ENCODE results near the gene IRF8. TPM values are rescaled to one million over a fixed set of nuclear protein-coding genes. Genes with fewer than 3 reads are reported as not detected.
A peak's percentile ranks its signal among the peaks of the same experiment; 100 is the strongest.

IRF8 gene
- polyA plus RNA-seq, 4 donors, result 28.0 to 52.1 (median 43.2) TPM

DNA sequence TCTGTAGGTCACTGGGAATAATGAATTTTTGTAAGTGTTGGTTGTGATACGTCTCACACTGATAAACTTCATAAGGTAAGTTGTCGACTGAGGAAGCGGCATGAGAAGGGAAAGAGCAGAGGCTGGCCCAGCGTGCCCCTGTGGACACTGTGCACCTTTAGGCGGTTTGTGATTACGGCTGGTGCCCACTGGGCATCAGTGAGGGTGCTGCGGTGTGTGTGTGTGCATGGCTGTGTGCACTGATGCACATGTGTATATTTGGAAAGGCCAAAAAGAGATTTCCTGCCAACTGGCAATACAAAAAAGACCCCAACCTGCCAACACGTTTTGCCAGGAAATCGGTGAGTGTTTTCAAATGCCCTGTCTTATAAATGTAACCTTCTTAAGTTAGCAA, 11.9 kb downstream of the IRF8 start:
- FAIRE-seq, result no peak
- WGBS, 3 donors, result 83 to 95% (median 83%) methylated on average over 9 of the region's 9 CpGs

GRCh38 chr16:85911251-85911930, 12.4 kb downstream of the IRF8 start:
- Histone ChIP-seq H3K9me3 (ENCODE audit: control insufficient read depth in 2 of 2, insufficient read depth in 1 of 2, low read depth in 1 of 2, low read length in 1 of 2) (peaks cover 0 to under 1% of the 10 kb centered on the region in 2 donors), H3K27me3 (ENCODE audit: control insufficient read depth in 3 of 3, insufficient read depth in 3 of 3, low read length in 3 of 3) (no peaks in the 10 kb centered on the region), H3K36me3 (ENCODE audit: control insufficient read depth in 3 of 3, insufficient read depth in 2 of 3, low read depth in 1 of 3, low read length in 3 of 3) (peaks cover 0 to 81% (median 15%) of the 10 kb centered on the region in 3 donors), H3K4me1 (ENCODE audit: control insufficient read depth in 3 of 3, insufficient read depth in 2 of 3, low read depth in 1 of 3, low read length in 2 of 3) (peaks cover 0 to 34% (median 3%) of the 10 kb centered on the region in 3 donors), H3K4me3 (ENCODE audit: low read depth in 1 of 3, low read length in 3 of 3) (no peak overlapping the region), H3K27ac (ENCODE audit: low read depth in 1 of 3, low read length in 2 of 3) (peak overlapping the region in 1 of 3 donors; percentile 15)
- no peak for DNase-seq
- WGBS, 3 donors, result 85 to 94% (median 85%) methylated on average over 15 of the region's 15 CpGs
- FAIRE-seq, result no peak

More for the DNA sequence above, 11.9 kb downstream of the IRF8 start:
- Histone ChIP-seq H3K4me1 (ENCODE audit: control insufficient read depth in 3 of 3, insufficient read depth in 2 of 3, low read depth in 1 of 3, low read length in 2 of 3) (peaks cover 0 to 29% (median 0%) of the 10 kb centered on the region in 3 donors), H3K27me3 (ENCODE audit: control insufficient read depth in 3 of 3, insufficient read depth in 3 of 3, low read length in 3 of 3) (no peaks in the 10 kb centered on the region), H3K4me3 (ENCODE audit: low read depth in 1 of 3, low read length in 3 of 3) (no peak overlapping the region), H3K36me3 (ENCODE audit: control insufficient read depth in 3 of 3, insufficient read depth in 2 of 3, low read depth in 1 of 3, low read length in 3 of 3) (peaks cover 0 to 81% (median 15%) of the 10 kb centered on the region in 3 donors), H3K9me3 (ENCODE audit: control insufficient read depth in 2 of 2, insufficient read depth in 1 of 2, low read depth in 1 of 2, low read length in 1 of 2) (peaks cover 0 to 4% of the 10 kb centered on the region in 2 donors), H3K27ac (ENCODE audit: low read depth in 1 of 3, low read length in 2 of 3) (no peak overlapping the region)
- no peak for DNase-seq

DNA sequence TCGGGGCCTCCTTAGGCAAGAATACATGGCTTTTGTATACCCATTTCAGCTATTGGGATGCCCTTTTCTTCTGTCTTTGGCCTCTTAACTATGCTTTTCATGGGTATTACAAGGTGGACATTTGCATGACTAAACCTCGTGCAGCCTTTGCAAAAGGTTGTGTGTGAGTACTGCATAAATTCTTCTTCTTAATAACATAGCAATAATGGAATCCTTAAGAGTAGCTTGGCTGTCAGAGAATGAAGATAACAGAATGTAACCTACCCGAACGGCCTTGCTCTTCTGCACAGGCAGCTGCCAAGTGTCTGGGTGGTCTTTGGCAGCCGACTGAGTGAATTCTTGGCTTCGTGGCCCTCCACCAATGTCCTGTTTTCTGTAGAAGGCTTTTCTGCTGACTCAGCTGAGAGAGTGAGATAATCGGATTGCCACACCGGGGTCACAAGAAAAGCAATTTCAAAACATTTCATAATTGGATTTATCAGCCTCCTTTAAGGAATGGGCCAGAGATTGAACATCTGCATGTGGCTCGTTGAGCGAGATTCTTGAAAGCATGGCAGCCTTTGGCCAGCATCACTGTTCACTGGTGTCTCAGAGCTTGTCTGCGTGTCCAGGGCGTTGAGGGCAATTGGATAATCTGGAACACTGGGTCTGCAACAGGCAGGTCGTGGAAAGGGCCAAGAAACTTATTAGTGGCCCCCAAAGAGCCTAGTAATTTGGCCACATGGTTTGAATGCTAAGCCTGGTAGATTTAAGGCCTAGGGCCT, 13.4 kb downstream of the IRF8 start:
- 61 to 88% (median 75%) methylated on average over 13 of the region's 13 CpGs for WGBS, 3 donors
- peaks cover 0 to 40% (median 7%) of the 10 kb centered on the region in 3 donors for H3K4me1 ChIP-seq (ENCODE audit: control insufficient read depth in 3 of 3, insufficient read depth in 2 of 3, low read depth in 1 of 3, low read length in 2 of 3)
- H3K36me3 ChIP-seq (ENCODE audit: control insufficient read depth in 3 of 3, insufficient read depth in 2 of 3, low read depth in 1 of 3, low read length in 3 of 3), result peaks cover 0 to 82% (median 15%) of the 10 kb centered on the region in 3 donors
- no peaks in the 10 kb centered on the region for H3K9me3 ChIP-seq (ENCODE audit: control insufficient read depth in 2 of 2, insufficient read depth in 1 of 2, low read depth in 1 of 2, low read length in 1 of 2)
- H3K27ac ChIP-seq (ENCODE audit: low read depth in 1 of 3, low read length in 2 of 3), result peak overlapping the region in 2 of 3 donors; percentile 12 to 25
- FAIRE-seq (no peak), DNase-seq (peak in 1 of 2 donors; percentile 72)
- no peaks in the 10 kb centered on the region for H3K27me3 ChIP-seq (ENCODE audit: control insufficient read depth in 3 of 3, insufficient read depth in 3 of 3, low read length in 3 of 3)
- no peak overlapping the region for H3K4me3 ChIP-seq (ENCODE audit: low read depth in 1 of 3, low read length in 3 of 3)

DNA sequence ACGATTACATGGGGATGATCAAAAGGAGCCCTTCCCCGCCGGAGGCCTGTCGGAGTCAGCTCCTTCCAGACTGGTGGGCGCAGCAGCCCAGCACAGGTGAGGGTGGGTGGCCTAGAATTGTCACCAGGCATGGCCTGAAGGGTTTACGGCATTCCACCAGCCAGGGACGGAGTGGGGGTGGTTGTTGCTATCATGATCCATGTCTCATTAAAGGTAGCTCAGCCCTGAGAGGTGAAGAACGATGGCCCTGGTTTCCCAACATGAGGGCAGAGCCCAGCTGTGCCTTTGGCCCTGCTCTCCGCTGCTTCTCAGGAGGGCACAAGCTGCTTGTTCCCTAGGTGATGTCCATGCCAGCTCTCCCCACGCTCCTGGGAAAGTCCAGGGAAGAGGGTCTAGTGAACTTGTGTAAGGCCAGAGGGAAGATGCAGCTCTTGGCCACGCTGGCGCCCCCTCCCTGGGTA, 14.2 kb downstream of the IRF8 start:
- peaks cover 0 to 80% (median 15%) of the 10 kb centered on the region in 3 donors for H3K36me3 ChIP-seq (ENCODE audit: control insufficient read depth in 3 of 3, insufficient read depth in 2 of 3, low read depth in 1 of 3, low read length in 3 of 3)
- WGBS, 3 donors, result 91 to 93% (median 93%) methylated on average over 12 of the region's 12 CpGs
- DNase-seq (no peak), FAIRE-seq (no peak)
- H3K4me1 ChIP-seq (ENCODE audit: control insufficient read depth in 3 of 3, insufficient read depth in 2 of 3, low read depth in 1 of 3, low read length in 2 of 3), result peaks cover 0 to 40% (median 7%) of the 10 kb centered on the region in 3 donors
- peak overlapping the region in 2 of 3 donors; percentile 12 to 25 for H3K27ac ChIP-seq (ENCODE audit: low read depth in 1 of 3, low read length in 2 of 3)
- no peak overlapping the region for H3K4me3 ChIP-seq (ENCODE audit: low read depth in 1 of 3, low read length in 3 of 3)
- no peaks in the 10 kb centered on the region for H3K27me3 ChIP-seq (ENCODE audit: control insufficient read depth in 3 of 3, insufficient read depth in 3 of 3, low read length in 3 of 3)
- H3K9me3 ChIP-seq (ENCODE audit: control insufficient read depth in 2 of 2, insufficient read depth in 1 of 2, low read depth in 1 of 2, low read length in 1 of 2), result no peaks in the 10 kb centered on the region

DNA sequence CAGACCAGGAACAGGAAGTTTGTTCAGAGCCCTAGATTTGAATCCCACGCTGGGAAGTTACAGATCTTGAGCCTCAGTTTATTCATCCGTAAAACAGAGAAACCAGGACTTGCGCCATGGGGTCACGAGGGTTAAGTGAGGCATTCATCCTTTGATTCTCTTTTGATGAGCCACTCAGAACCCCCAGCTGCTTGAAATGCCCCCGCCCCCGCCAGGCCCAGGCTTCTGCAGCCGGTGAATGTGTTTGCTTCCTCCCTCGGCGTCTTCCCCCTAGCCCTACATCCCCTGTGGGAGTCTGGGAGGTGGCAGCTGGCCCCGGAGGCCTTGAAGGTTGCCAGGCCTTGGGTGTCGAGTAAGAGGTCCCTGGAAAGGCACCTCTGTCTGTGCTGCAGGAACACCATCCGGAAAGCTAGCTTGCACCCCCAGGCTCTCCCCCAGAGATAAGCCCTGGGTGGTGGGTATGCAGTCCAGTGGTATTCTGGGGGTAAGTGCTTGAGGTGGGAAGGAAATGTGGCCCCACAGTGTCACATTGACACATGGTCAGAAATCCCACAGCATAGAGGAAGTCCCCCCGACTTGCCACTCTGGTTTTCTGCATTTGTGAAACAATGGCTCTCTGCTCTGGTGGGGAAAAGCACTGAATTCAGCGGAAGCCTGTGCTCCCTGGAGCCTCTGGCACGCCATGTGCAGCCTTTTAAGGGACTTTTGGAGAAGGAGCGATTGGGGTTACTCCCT, 14.9 kb downstream of the IRF8 start:
- Histone ChIP-seq H3K27ac (ENCODE audit: low read depth in 1 of 3, low read length in 2 of 3) (no peak overlapping the region), H3K4me1 (ENCODE audit: control insufficient read depth in 3 of 3, insufficient read depth in 2 of 3, low read depth in 1 of 3, low read length in 2 of 3) (peaks cover 0 to 40% (median 7%) of the 10 kb centered on the region in 3 donors), H3K27me3 (ENCODE audit: control insufficient read depth in 3 of 3, insufficient read depth in 3 of 3, low read length in 3 of 3) (no peaks in the 10 kb centered on the region), H3K36me3 (ENCODE audit: control insufficient read depth in 3 of 3, insufficient read depth in 2 of 3, low read depth in 1 of 3, low read length in 3 of 3) (peaks cover 3 to 82% (median 18%) of the 10 kb centered on the region in 3 donors), H3K4me3 (ENCODE audit: low read depth in 1 of 3, low read length in 3 of 3) (no peak overlapping the region), H3K9me3 (ENCODE audit: control insufficient read depth in 2 of 2, insufficient read depth in 1 of 2, low read depth in 1 of 2, low read length in 1 of 2) (no peaks in the 10 kb centered on the region)
- WGBS, 3 donors, result 77 to 90% (median 87%) methylated on average over 15 to 16 of the region's 16 CpGs
- FAIRE-seq (no peak), DNase-seq (no peak)

GRCh38 chr16:85914423-85914794, 15.4 kb downstream of the IRF8 start:
- peaks cover 0 to 40% (median 7%) of the 10 kb centered on the region in 3 donors for H3K4me1 ChIP-seq (ENCODE audit: control insufficient read depth in 3 of 3, insufficient read depth in 2 of 3, low read depth in 1 of 3, low read length in 2 of 3)
- H3K27ac ChIP-seq (ENCODE audit: low read depth in 1 of 3, low read length in 2 of 3), result peak overlapping the region in 1 of 3 donors; percentile 1
- no peak for DNase-seq
- H3K9me3 ChIP-seq (ENCODE audit: control insufficient read depth in 2 of 2, insufficient read depth in 1 of 2, low read depth in 1 of 2, low read length in 1 of 2), result no peaks in the 10 kb centered on the region
- FAIRE-seq, result no peak
- WGBS, 3 donors, result 95 to 97% (median 95%) methylated on average over 17 of the region's 17 CpGs
- H3K4me3 ChIP-seq (ENCODE audit: low read depth in 1 of 3, low read length in 3 of 3), result no peak overlapping the region
- no peaks in the 10 kb centered on the region for H3K27me3 ChIP-seq (ENCODE audit: control insufficient read depth in 3 of 3, insufficient read depth in 3 of 3, low read length in 3 of 3)
- peaks cover 3 to 82% (median 20%) of the 10 kb centered on the region in 3 donors for H3K36me3 ChIP-seq (ENCODE audit: control insufficient read depth in 3 of 3, insufficient read depth in 2 of 3, low read depth in 1 of 3, low read length in 3 of 3)

DNA sequence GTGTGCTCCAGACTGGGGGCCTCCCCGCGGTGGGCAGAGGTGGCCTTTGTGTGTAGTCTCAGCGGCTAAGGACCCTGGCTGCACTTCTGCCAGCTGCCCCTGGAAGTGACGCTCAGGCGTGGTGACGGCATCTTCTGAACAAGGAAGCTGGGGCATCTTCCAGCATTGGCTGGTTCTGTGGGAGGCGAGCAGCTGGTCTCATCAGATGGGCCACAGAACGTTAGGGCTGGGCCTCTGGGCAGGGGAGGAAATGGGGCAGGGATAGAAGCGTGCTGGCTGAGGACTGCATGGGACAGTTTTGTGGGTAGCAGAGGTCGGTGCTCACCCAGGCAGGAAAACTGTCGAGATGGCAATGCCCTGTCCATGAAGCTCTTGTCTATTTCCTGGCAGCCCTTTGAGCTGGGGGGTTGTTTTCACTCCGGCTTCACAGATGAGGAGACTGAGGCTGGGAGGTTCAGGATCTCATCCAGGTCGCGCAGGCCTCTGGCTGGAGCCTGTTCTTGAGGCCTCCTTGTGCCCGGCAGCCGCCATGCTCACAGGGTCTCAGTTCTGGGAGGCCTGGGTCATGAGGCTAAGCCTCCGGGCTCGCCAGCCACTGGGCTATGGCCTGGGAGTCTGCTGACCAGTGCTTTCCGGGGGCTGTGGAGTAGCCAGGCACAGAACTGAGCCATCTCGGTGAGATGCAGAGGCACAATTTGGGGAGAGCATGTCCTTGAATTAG, 16.3 kb downstream of the IRF8 start:
- Histone ChIP-seq H3K36me3 (ENCODE audit: control insufficient read depth in 3 of 3, insufficient read depth in 2 of 3, low read depth in 1 of 3, low read length in 3 of 3) (peaks cover 7 to 81% (median 18%) of the 10 kb centered on the region in 3 donors), H3K27ac (ENCODE audit: low read depth in 1 of 3, low read length in 2 of 3) (peak overlapping the region; percentile 84 to 91 (median 86)), H3K4me3 (ENCODE audit: low read depth in 1 of 3, low read length in 3 of 3) (no peak overlapping the region), H3K9me3 (ENCODE audit: control insufficient read depth in 2 of 2, insufficient read depth in 1 of 2, low read depth in 1 of 2, low read length in 1 of 2) (no peaks in the 10 kb centered on the region), H3K4me1 (ENCODE audit: control insufficient read depth in 3 of 3, insufficient read depth in 2 of 3, low read depth in 1 of 3, low read length in 2 of 3) (peaks cover 0 to 40% (median 7%) of the 10 kb centered on the region in 3 donors), H3K27me3 (ENCODE audit: control insufficient read depth in 3 of 3, insufficient read depth in 3 of 3, low read length in 3 of 3) (no peaks in the 10 kb centered on the region)
- no peak for DNase-seq
- WGBS, 3 donors, result 86 to 88% (median 86%) methylated on average over 20 of the region's 20 CpGs
- no peak for FAIRE-seq

Measured in small intestine (tissue), 7 donors.